Measurements from ENCODE around the gene ADD3. TPM values are rescaled to one million over a fixed set of nuclear protein-coding genes. Genes with fewer than 3 reads are reported as not detected.

ADD3 gene
- polyA plus RNA-seq, 3 donors: 94.8 to 126 (median 111) TPM

DNA sequence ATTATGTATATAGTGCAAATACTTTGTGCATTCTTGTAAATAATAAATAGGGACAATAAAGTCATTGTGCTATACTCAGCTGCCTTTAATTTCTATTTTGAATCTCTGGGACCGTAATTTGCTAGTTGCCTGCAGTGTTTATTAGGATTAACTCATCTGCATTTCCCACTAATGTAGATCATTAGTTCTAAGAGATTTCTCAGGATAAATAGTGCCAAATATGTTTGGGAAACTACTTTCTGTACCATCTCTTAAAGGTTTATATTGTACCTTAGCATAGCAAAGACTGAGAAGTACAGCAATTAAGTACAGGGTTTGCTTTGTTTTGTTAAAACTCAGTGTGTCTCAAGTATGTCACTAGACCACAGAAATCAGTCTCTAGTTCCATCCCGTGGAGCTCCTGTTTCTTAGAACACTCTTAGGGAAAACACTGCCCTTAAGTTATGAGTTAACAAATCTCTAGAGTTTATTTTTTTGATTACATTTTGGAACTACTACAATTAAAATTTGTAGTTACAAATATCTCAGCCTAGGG lies 26.0 kb downstream of the ADD3 start:
- Histone ChIP-seq H2AFZ (ENCODE audit: insufficient read depth, low read depth, low read length, poor library complexity, severe bottlenecking) (no peak overlapping the region), H3K9me3 (replicated peaks in 1 of 2; ENCODE audit: control insufficient read depth in 1 of 2, insufficient read depth in 1 of 2, low read length in 2 of 2) (no peaks in the 10 kb centered on the region), H3K36me3 (replicated peaks in 1 of 2; ENCODE audit: control insufficient read depth in 1 of 2, insufficient read depth in 2 of 2, low read length in 2 of 2) (no peaks in the 10 kb centered on the region), H3K4me2 (replicated peaks; ENCODE audit: extremely low read depth, low read length, poor library complexity, severe bottlenecking) (no peak overlapping the region), H3K4me3 (replicated peaks in 1 of 3; ENCODE audit: low read depth in 2 of 3, low read length in 3 of 3) (no peak overlapping the region), H3K9ac (ENCODE audit: insufficient read depth, low read length, poor library complexity, severe bottlenecking) (no peak overlapping the region), H3K79me2 (ENCODE audit: insufficient read depth, low read length) (peaks cover 96% of the 10 kb centered on the region), H3K4me1 (ENCODE audit: control insufficient read depth in 1 of 2, insufficient read depth in 2 of 2, low read length in 2 of 2) (peaks cover 0 to 12% of the 10 kb centered on the region in 2 donors), H3K27ac (ENCODE audit: low read depth in 1 of 2, low read length in 2 of 2) (no peak overlapping the region), H3K27me3 (ENCODE audit: control insufficient read depth in 2 of 2, insufficient read depth in 2 of 2, low read length in 2 of 2) (no peaks in the 10 kb centered on the region), H4K20me1 (ENCODE audit: insufficient read depth, low read length) (peaks cover 18% of the 10 kb centered on the region)
- DNase-seq: no peak
- peaks cover 9 to 10% of the 10 kb centered on the region in 2 donors for H3K36me3 Mint-ChIP-seq
- H3K9me3 Mint-ChIP-seq: peaks cover 0 to 2% (median 0%) of the 10 kb centered on the region in 7 donors
- no peak overlapping the region for H3K4me3 Mint-ChIP-seq
- WGBS (ENCODE audit: insufficient coverage): no CpG with 5 or more reads among the region's 2 CpGs
- intact Hi-C loops (cut with micrococcal nuclease): no loop called here
- TF ChIP-seq, protein P1, sequence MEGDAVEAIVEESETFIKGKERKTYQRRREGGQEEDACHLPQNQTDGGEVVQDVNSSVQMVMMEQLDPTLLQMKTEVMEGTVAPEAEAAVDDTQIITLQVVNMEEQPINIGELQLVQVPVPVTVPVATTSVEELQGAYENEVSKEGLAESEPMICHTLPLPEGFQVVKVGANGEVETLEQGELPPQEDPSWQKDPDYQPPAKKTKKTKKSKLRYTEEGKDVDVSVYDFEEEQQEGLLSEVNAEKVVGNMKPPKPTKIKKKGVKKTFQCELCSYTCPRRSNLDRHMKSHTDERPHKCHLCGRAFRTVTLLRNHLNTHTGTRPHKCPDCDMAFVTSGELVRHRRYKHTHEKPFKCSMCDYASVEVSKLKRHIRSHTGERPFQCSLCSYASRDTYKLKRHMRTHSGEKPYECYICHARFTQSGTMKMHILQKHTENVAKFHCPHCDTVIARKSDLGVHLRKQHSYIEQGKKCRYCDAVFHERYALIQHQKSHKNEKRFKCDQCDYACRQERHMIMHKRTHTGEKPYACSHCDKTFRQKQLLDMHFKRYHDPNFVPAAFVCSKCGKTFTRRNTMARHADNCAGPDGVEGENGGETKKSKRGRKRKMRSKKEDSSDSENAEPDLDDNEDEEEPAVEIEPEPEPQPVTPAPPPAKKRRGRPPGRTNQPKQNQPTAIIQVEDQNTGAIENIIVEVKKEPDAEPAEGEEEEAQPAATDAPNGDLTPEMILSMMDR (IDR thresholded peaks at IDR 0.05): no peak
- no peaks in the 10 kb centered on the region for H3K27me3 Mint-ChIP-seq (ENCODE audit: low read depth in 3 of 3)
- H3K27ac Mint-ChIP-seq: no peak overlapping the region
- H3K4me1 Mint-ChIP-seq: peaks cover 29% of the 10 kb centered on the region

DNA sequence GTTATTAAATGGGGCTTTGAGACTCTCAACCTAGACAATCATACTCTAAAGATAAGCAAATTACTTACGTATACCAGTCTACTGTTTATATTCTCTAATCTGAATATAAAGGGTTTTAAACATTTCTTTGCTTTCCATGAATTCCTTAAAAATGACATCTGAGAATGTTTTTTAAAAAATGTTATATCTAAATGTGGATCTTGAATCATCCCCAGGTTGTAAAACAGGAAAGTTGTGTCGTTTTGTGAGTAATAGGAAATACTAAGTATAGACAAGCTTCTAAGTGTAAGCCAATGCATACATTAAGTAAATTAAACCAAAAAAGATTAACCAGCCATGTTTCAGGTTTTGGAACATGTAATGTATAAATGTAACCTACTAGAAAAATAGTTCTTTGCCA lies 26.8 kb downstream of the ADD3 start:
- no peak overlapping the region for H2AFZ ChIP-seq (ENCODE audit: insufficient read depth, low read depth, low read length, poor library complexity, severe bottlenecking)
- H3K4me2 ChIP-seq (replicated peaks; ENCODE audit: extremely low read depth, low read length, poor library complexity, severe bottlenecking): no peak overlapping the region
- no peaks in the 10 kb centered on the region for H3K27me3 ChIP-seq (ENCODE audit: control insufficient read depth in 2 of 2, insufficient read depth in 2 of 2, low read length in 2 of 2)
- no peaks in the 10 kb centered on the region for H3K9me3 ChIP-seq (replicated peaks in 1 of 2; ENCODE audit: control insufficient read depth in 1 of 2, insufficient read depth in 1 of 2, low read length in 2 of 2)
- Mint-ChIP-seq H3K27ac (no peak overlapping the region), H3K4me3 (no peak overlapping the region), H3K36me3 (peaks cover 9 to 10% of the 10 kb centered on the region in 2 donors), H3K4me1 (peaks cover 37% of the 10 kb centered on the region), H3K27me3 (ENCODE audit: low read depth in 3 of 3) (peaks cover 0 to 2% (median 0%) of the 10 kb centered on the region in 3 donors), H3K9me3 (peaks cover 0 to 2% (median 0%) of the 10 kb centered on the region in 7 donors)
- no peak overlapping the region for H3K4me3 ChIP-seq (replicated peaks in 1 of 3; ENCODE audit: low read depth in 2 of 3, low read length in 3 of 3)
- H3K36me3 ChIP-seq (replicated peaks in 1 of 2; ENCODE audit: control insufficient read depth in 1 of 2, insufficient read depth in 2 of 2, low read length in 2 of 2): no peaks in the 10 kb centered on the region
- peaks cover 0 to 19% of the 10 kb centered on the region in 2 donors for H3K4me1 ChIP-seq (ENCODE audit: control insufficient read depth in 1 of 2, insufficient read depth in 2 of 2, low read length in 2 of 2)
- DNase-seq: no peak
- H3K79me2 ChIP-seq (ENCODE audit: insufficient read depth, low read length): peaks cover 96% of the 10 kb centered on the region
- no CpG with 5 or more reads among the region's 2 CpGs for WGBS (ENCODE audit: insufficient coverage)
- H3K9ac ChIP-seq (ENCODE audit: insufficient read depth, low read length, poor library complexity, severe bottlenecking): no peak overlapping the region
- H4K20me1 ChIP-seq (ENCODE audit: insufficient read depth, low read length): peaks cover 26% of the 10 kb centered on the region
- intact Hi-C loops (cut with micrococcal nuclease): no loop called here
- TF ChIP-seq, protein P1 (IDR thresholded peaks at IDR 0.05): no peak
- no peak overlapping the region for H3K27ac ChIP-seq (ENCODE audit: low read depth in 1 of 2, low read length in 2 of 2)

All from CD14-positive monocyte (primary cell).